ENCODE results near the gene SLC25A34.

SLC25A34 gene

DNA sequence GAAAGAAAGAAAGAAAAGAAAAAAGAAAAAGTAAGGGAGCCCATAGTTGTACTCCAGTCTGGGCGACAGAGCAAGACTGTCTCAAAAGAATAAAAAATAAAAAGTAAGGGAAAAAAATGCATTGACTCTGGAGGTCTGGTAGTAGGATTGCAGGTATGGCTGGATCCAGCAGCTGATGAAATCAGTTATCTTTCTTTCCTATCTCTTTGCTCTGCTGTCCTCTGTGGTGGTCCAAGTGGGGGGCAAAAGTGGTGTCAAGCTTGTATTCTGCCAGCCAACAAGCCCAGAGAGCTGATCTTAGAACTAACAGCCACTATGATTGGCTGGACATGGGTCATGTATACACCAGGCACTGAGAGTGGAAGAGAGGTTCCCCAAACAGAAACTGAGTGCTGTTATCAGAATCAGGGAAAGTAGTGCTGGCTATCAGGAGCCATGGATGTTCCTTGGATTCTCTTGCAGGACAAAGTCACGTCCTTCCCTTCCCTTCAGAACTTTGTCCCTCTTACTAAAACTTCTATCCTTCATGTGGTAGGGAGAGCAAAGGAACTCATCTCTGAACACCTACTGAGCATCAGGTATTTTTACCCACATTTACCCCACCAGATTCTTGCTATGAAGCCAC lies 19.1 kb downstream of the SLC25A34 start:
- DNase-seq, result no peak

DNA sequence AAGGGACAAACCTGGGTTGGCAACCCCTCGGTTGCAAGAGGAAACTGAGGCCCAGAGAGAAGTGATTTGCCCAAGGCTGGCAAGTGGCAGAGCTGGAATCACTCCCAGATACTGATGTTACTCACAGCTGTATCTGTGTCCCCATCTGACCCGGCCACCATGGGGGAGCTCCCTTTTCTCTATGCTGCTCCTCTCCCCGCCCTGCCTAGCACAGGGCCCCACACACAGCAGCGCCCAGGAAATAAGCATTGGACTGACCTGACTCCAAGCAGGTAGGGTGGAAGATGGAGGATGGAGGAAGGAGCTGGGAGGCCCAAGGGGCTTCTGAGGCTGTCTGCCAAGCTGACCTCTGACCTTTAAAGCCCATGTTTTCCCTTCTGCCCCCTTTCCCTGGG lies 19.6 kb downstream of the SLC25A34 start:
- DNase-seq, result no peak

DNA sequence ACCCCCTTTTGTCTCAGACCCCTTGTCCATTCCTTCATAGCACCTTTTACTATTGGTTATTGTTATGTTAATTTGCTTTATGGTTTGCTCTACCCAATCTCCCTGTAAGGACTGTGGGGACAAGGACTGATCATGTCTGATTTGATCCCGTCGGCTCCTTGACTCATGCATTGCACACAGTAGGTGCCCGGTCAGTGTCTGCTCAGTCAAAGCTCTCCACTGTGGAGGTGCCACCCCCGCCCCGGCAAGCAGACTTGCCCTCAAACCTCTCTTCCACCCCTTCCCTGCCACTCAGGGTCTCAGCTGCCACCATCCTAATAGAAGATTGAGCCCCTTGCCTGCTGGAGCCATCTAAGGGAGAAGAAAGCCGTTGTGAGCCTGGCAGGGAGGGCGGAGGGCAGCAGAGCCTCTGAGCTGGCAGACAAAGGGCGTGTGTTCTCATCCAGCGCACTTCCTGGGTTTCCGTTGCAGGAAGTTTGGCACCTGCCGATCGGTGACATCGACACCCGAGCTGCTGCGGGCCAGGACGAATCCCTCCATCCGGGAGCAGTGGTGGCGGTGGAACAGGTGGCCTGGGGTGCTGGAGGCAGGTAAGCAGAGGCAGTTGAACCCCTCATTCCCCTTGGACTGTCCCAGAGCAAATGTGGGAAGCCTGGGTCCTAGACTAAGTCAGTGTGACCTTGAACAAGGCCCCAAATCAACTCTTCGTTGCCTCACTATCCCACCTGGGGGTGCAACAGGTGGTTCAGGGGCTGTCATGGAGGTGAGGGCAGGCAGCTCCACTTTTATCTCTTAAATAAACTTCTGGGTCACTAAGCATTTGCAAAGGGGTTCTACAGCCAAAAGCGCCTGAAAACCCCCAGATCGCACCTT lies 20.3 kb downstream of the SLC25A34 start:
- DNase-seq, result no peak

DNA sequence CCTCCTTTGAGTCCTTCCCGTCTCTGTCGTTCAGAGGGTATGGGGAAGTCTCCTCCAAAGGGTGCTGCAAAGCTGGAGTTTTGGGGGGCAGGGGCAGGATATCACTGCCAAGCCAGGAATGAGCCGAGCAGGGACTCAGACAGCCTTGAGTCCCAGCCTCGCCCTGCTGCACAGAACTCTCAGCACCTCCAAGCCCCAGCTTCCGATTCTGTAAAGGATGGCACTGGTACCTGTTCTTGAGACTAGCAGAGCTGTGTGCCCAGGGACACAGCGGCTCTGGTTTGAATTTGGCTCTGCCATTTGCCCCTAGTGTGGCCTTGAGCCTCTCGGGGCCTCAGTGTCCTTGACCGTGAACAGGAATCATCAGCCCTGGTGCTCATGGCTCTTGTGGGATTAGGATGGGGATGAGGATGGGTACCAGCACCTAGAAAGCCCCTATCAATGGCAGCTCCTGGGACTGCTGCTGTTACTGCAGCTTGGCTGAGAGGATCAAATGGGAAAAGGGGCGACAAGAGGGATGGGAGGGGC lies 21.0 kb downstream of the SLC25A34 start:
- DNase-seq, result no peak

DNA sequence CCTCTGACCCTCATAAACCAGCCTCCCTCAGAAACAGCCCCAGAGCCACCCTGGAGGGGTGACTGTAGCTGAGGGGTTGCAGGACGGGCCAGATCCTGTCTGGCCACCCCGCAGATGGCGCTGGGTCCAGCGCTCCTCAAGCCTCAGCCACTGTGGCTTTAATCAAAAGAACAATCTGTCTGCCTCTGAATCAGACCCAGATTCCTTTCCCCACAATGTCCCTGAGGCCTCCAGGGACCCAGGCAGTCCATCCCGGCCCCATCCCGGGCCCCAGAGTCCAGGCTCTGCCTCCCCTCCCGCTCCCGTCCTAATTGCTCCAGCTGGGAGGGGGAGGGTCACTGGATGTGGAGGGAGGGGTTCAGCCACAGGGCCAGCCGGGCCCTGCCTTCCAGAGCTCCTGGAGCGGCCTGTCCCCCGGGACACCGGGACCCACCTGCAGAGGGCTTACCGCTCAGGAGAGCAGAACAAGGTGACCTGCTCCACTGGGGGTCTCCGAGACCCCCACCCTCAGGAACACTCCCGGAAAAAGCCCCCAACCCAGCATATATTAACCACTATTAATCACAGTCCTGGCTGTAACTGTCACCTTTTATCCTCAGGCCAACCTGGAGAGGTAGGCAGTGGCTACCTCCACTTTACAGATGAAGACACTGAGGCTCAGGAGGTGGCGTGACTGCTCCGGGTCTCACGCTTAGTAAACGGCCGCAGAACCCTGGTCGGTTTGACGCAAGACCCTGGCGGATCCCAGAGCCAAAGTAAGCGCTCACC lies 21.7 kb downstream of the SLC25A34 start:
- DNase-seq, result no peak

DNA sequence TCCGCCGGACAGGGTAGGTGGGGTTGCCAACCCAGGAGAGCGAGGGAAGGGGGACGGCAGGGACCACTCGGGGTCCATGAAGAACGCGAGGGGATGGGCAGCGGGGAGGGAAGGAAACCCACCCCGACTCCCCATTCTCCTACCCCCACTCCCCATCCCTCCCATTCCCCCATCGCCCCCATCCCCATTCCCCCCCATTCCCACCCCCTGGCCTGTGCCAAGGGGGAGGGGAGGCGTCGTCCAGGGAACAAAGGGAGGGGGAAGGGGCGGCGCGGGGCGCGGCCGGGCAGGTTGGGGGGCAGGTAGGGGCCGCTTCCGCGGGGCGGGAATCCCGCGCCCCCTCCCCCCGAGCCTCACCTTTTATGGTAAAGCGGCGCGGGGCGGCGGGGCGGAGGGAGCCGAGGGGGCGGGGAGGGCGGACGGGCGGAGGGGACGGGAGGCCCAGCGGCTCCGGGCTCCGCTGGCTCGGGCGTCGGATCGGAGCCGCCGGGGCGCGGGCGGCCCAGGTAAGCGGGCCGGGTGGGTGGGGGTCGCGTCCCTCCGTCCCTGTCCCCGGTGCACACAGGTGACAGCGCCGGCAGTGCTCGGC lies 22.4 kb downstream of the SLC25A34 start, which contains the start of gene FBLIM1:
TSS of gene FBLIM1 (plus strand) at position 453 of the 589 bp plus-strand sequence. CDS start 6,189 bp downstream, outside the sequence.
- DNase-seq, result peak; percentile 10

DNA sequence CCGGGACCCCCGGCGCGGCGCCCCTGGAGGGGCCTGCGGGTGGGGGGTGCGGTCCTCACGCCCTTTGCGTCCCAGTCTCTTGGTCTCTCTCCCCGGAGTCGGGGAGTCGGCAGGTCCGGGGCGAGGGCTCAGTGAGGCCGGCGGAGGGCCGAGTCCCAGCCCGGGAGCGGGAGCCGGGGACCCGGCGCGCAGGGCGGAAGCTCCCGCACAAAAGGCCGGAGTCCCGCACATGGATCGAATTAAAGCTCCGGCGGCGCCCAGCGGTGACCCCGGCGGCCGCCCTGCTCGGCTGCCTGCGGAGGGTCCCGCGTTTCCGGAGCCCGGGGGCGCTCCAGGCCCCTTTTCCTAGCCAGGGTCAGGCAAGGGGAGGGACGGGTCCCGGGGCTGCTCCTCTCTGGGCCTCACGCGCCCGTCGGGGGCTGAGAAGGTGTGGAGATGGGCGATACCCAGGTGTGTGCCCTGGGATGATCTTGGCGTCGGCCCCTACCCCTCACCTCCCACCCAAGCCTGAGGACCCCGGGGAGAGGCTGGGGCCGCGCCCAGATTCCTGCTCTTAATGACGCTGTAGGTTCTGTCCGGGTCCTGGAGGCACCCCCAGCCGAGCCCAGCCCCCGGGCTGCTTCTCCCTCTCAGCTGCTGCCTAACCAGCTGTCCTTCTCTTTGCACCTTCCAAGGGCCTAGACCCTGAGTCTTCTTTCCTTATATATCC lies 23.0 kb downstream of the SLC25A34 start:
- DNase-seq, result no peak

DNA sequence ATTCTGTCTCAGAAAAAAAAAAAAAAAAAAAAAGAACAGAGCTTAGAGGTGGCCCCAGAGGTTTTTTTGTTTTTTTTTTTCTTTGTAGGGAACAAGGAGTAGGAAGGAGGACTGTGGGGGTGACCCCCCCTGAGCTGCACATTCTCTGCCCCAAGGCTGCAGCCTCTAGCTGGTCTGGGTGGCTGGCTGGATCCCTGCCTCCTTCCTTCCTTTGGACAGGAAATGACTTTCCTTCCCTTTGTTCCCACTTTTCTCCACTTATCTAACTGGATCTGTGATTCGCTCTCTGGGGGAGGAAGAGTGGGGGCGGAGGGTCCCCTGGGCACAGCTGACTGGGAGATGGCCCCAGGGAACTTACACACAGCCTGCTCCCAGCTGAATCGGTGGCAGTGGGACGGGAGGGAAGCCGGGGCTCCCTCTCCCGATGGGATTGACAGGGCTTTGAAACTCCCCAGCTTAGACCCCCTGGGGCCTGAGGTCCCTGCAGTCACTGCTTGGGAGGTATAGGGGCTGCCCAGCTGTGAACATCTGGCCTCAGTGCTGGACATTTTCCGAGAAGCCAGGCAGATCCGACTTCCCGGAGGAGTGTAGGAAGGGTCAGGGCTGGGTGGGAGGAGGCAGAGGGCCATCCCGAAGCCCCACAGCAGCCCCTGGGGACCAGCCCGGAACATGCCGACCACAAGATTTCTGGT lies 24.6 kb downstream of the SLC25A34 start:
- no peak for DNase-seq

DNA sequence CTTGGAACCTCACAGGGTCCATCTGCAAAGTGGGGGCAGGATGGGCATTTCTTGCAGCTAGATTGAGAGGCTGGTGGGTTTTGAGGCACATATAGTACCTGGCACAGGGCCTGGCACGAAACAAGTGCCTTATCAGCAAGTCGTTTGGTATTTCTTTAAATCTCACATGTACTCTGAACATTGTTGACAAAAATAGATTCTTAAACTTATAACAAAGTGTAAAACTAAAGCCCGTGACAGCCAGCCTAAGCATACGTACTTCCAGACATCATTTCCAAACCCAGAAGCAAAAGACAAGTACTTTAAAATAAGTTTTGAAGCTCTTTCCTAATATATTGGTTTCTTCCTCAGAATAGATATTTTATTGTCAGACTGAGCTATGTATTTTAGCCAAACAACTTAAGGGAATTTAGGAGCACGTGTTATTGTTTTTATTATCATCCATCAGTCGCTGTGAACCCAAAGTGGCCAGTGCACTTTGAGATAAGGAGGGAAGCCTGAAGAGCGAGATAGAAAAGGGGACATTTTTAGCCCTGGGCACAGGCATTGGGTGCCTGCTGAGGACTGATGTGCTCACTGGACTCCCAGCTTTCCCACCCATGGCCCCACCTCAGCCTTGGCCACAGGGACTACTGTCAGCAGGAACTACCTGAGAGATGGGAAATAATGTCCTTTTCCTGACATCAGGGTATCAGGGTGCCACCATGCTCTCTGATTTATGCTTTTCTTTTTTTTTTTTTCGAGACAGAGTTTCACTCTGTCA lies 25.5 kb downstream of the SLC25A34 start:
- no peak for DNase-seq

DNA sequence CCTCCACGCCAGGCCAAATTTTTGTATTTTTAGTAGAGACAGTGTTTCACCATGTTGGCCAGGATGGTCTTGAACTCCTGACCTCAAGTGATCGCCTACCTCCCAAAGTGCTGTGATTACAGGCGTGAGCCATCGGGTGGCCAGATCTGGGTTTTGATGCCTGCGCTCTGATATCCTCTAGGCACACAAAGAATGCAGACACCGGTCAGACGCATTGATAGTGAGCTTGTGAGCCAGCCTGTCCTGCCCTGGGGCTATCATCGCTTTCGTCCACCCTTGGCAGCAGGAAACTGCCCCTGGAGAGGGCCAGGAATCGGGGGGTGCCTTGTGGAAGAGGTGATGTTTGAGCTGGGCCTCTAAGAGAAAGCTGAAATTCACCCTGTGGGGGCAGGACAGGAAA lies 26.5 kb downstream of the SLC25A34 start:
- DNase-seq, result no peak

DNA sequence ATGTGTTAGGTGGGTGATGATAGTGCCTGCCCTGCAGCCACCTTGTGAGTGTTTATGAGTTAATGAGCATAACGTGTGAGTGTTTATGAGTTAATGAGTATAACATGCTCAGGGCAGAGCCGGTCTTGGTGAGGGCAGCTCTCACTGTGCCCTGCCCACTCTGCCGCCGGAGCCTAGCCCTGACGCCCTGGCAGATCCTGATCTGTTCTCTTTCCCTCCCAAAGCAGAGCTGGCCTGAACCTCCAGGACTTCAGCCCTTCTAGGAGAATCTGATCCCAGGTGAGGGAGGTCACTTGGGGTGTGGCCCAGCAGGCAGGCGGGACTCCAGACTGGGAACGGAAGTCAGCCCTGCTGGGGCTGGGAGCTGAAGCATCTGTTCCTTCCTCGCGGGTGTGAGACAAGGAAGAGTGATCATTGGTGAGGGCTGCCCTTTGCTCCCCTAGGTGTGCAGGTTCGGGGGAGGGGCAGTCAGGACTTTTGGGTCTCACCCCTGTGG lies 28.3 kb downstream of the SLC25A34 start:
- no peak for DNase-seq

DNA sequence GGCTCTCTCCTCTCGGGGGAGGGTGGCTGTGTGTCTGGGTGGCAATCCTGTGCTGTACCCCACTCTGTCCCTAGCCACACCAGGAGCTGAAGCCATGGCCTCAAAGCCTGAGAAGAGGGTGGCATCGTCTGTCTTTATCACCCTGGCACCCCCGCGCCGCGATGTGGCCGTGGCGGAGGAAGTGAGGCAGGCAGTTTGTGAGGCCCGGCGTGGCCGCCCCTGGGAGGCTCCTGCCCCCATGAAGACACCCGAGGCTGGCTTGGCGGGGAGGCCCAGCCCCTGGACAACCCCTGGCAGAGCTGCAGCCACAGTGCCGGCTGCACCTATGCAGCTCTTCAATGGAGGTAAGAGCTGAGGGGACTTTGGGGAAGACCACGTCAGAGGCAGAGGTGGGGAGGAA lies 28.8 kb downstream of the SLC25A34 start:
- DNase-seq, result no peak

DNA sequence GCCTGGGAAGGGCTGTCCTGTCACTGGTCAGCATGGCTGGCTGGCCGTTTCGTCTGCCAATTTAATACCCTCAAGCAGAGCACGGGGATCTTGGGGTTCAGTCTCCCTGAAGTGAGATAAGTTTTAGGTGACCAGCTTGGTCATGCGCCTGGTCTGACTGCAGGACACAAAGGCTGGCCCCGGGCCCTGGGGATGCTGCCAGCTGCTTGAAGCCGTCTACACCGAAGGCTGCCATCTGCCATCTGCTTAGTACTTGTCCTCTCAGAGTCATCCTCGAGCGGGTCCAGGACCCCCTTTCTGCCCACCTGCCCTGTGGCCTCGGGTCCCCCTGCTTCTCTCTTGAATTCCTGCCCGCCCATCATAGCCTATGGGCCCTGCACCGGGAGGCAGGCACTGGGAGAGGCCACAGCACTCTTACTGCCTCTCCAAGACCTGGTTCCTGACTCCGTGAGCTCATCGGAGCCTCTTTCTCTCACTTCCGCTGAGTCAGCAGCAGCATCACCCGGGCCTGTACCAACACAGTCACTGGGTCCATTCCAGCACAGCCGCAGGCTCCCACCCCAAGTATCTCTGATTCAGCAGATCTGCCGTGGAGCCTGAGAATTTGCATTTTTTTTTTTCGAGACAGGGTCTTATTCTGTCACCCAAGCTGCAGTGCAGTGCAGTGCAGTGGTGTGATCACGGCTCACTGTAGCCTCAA lies 29.6 kb downstream of the SLC25A34 start:
- DNase-seq, result no peak

DNA sequence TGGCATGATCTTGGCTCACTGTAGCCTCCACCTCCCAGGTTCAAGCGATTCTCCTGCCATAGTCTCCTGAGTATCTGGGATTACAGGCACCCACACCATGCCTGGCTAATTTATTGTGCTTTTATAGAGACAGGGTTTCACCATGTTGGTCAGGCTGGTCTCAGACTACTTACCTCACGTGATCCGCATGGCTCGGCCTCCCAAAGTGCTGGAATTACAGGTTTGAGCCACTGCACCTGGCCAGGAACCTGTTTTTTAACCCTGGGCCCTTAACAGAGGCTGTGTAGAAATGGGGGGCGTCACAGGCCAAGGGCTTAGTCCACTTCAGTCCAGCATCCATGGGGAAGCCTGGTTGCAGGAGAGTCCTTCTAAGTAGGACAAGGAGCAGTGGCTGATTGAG lies 31.9 kb downstream of the SLC25A34 start:
- DNase-seq, result no peak

DNA sequence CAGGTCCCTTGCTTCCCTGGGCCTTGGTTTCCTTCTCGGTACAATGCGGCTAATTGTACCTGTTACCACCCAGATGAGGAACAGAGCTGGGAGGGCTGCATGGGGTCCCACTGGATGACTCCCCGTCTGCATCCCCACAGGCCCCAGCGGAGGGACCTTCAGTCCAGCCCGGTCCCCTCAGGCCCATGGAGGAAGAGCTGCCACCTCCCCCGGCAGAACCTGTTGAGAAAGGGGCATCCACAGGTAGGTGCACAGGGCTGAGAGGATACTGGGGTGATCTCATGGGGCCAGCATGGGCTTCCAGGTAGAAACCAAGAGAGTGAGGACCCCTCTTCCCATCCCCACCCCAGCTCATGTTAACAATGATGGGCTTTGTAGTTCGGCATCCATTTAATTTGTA lies 32.3 kb downstream of the SLC25A34 start:
- DNase-seq, result no peak

DNA sequence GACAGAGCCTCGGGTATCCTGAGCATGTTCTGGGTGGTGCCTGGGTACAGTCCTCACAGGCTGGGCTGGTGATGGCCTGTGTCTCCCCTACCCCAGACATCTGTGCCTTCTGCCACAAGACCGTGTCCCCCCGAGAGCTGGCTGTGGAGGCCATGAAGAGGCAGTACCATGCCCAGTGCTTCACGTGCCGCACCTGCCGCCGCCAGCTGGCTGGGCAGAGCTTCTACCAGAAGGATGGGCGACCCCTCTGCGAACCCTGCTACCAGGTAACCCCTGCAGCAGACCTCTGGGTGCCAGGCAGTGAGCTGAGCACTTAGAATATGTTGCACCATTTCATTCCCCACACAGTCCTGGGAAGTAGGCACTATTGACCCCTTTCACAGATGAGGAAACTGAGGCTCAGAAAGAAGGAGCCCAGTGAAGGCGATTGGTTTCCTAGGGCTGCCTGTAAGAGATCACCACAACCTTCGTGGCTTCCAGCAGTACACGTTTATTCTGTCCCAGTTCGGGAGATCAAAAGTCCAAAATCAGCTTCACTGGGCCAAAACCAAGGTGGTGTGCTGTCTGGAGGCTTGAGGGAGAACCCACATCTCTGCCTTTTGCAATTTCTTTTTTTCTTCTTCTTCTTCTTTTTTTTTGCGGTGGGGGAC lies 34.4 kb downstream of the SLC25A34 start:
- no peak for DNase-seq

DNA sequence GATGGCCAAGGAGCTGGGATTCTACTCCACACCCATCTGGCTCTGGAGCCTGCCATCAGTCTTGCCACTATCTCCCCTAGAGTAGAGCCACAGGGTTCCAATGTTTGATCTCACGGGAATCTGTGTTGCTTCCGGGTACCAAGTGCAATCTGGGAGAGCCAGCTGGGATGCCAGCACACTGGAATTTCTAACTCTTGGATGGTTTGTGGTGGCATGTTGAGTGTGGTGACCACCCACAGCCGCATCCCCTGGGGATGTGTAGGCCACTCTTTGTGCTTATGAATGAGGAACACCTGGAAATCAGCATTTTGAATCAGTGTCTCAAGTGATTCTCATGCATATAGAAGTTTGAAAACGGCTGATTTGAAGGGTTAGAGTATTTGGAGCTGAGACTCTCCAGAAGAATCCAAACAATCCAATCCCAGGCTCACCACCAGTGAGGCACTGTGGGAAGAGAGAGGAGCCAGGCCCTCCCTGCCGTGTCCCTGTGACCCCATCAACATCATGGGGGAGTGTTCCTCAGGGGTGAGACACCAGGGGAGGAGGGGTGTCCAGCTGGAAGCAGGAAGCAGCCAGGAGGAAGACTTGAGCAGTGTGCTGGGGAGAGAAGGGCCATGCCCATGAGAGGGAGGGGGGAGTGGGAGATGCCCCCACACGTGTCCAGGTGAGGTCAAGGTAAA lies 35.9 kb downstream of the SLC25A34 start:
- DNase-seq, result no peak

DNA sequence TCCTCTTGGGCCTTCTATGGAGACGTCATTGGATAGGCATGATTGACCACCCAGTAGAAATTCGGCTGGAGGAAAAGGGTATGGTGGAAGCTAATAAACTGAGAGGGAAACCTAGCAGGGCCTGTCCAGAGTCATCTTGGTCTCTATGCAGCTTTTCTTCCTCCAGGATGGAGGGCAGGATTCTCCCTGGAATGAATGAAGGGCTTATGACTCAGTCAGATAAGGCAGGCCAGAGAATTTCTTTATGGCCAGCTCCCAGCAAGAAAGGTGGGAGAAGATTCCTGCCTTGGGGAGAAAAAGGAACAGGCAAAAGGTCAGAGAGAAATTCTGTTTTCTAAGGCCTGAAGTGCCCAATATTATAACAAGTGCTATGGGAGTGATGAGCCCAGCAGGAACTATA lies 39.6 kb downstream of the SLC25A34 start:
- DNase-seq, result no peak
